HG03575 (cell line): ENCODE measurements around the gene ABLIM3.

Experiments used
- ATAC-seq: cut with Tn5 transposase; IDR thresholded peaks from one replicate; pipeline ENCODE4 v1.9.1; 2021; ENCODE audit not compliant: unreplicated experiment, insufficient number of reproducible peaks, low FRiP score; ENCODE audit errors: extremely low read depth

The ABLIM3 gene

GRCh38 chr5:149153193-149153750 is 12.0 kb downstream of the ABLIM3 start:
- ATAC-seq = no peak

- ATAC-seq = no peak
These were observed 12.7 kb downstream of the ABLIM3 start for GRCh38 chr5:149153751-149154610.

- ATAC-seq = no peak
These were observed 13.4 kb downstream of the ABLIM3 start for GRCh38 chr5:149154650-149155049.

GRCh38 chr5:149156435-149157083 is 15.3 kb downstream of the ABLIM3 start:
- no peak for ATAC-seq

- ATAC-seq = no peak
These were observed 16.0 kb downstream of the ABLIM3 start for GRCh38 chr5:149157330-149157729.

- ATAC-seq = no peak
These were observed 19.0 kb downstream of the ABLIM3 start for GRCh38 chr5:149160291-149160787.

- ATAC-seq = no peak
These were observed 19.9 kb downstream of the ABLIM3 start for GRCh38 chr5:149161026-149161687.

GRCh38 chr5:149161850-149162249 is 20.6 kb downstream of the ABLIM3 start:
- no peak for ATAC-seq

GRCh38 chr5:149162401-149163084 is 21.2 kb downstream of the ABLIM3 start:
- ATAC-seq = peak; percentile 71

- no peak for ATAC-seq
These were observed 23.4 kb downstream of the ABLIM3 start for GRCh38 chr5:149164731-149165130.

GRCh38 chr5:149166128-149166527 is 24.8 kb downstream of the ABLIM3 start:
- ATAC-seq = no peak

GRCh38 chr5:149166591-149167100 is 25.4 kb downstream of the ABLIM3 start:
- no peak for ATAC-seq

- no peak for ATAC-seq
These were observed 27.1 kb downstream of the ABLIM3 start for GRCh38 chr5:149168276-149168906.

- ATAC-seq = no peak
These were observed 29.0 kb downstream of the ABLIM3 start for GRCh38 chr5:149170299-149170698.

GRCh38 chr5:149172261-149172660 is 31.0 kb downstream of the ABLIM3 start:
- no peak for ATAC-seq

GRCh38 chr5:149172709-149173505 is 31.6 kb downstream of the ABLIM3 start:
- ATAC-seq = no peak

GRCh38 chr5:149174847-149175234 is 33.5 kb downstream of the ABLIM3 start:
- no peak for ATAC-seq
